ENCODE results near the gene TRIM43B. TPM values are rescaled to one million over a fixed set of nuclear protein-coding genes. Genes with fewer than 3 reads are reported as not detected.

TRIM43B gene
- total RNA-seq, 1 experiment from 2014 or later: not detected

Other genes with a start within 250 kb of the TRIM43B start
- gene PROM2, start 210.3 kb downstream of the TRIM43B start, total RNA-seq (2022): 2.6 and 2.8 TPM in 2 replicates
- gene KCNIP3, start 187.4 kb downstream of the TRIM43B start, total RNA-seq (2022): 9.5 and 15.6 TPM in 2 replicates
- gene FAHD2A, start 82.0 kb downstream of the TRIM43B start, total RNA-seq (2022): 23.9 and 24.1 TPM in 2 replicates
- gene TRIM43, start 107.2 kb upstream of the TRIM43B start, total RNA-seq (2022): not detected in 2 replicates

All from MCF 10A (cell line).